ENCODE data around the gene DUSP16. TPM values are rescaled to one million over a fixed set of nuclear protein-coding genes. Genes with fewer than 3 reads are reported as not detected.

Gene DUSP16
- total RNA-seq, 1 donor from 2014 or later, result 20.4 TPM

DNA sequence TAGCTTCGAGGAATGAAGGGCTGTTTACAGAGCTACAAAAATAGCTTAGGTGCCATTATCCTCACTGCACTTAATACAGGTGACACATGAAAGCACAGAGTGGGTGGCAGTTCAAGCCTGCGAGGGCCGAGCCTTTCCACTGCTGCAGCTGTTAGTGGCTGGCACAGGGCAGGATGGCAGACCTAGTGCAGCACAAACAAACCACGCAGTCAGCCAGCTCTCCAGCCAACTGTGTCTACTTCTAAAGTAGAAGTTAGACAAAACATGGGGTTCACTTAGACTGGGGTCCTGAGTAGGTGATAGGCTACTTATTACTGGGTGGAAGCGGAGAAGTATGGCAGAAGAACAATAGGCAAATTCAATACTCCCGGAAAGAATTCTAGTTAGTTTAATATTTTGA, 95.4 kb downstream of the DUSP16 start:
- Histone ChIP-seq H3K27me3 (ENCODE audit: control insufficient read depth in 3 of 3, insufficient read depth in 3 of 3, low read length in 3 of 3) (no peaks in the 10 kb centered on the region), H3K9ac (ENCODE audit: low read depth in 1 of 3, low read length in 3 of 3) (no peak overlapping the region), H3K9me3 (ENCODE audit: control insufficient read depth in 3 of 3, low read length in 3 of 3) (no peaks in the 10 kb centered on the region), H3K27ac (ENCODE audit: low read depth, low read length) (peak overlapping the region; percentile 53), H3K4me1 (ENCODE audit: control insufficient read depth in 3 of 3, insufficient read depth in 3 of 3, low read length in 3 of 3) (peaks cover 4 to 14% (median 7%) of the 10 kb centered on the region in 3 donors), H3K36me3 (ENCODE audit: control insufficient read depth in 3 of 3, insufficient read depth in 3 of 3, low read length in 3 of 3) (peaks cover 0 to 9% (median 3%) of the 10 kb centered on the region in 3 donors), H3K4me3 (ENCODE audit: low read length in 3 of 3) (no peak overlapping the region)

DNA sequence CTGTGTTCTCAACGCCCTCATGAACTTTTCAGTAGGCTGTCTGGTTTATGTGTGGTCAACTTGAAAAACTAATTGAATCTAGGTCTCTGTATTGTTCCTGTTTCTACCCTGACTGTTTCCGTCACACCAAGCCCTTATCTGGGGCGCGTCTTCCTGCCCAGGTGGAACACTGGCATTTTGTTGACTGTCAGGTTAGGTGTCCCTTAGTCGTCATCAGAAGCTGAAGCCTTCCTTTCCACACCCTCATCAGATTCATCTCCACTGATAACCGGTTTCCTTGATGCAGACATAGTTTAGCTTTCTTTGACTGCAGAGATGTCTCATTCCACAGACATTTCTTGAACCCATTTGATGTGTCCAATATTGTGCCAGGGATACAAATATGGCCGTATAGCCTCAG, 96.5 kb downstream of the DUSP16 start:
- Histone ChIP-seq H3K4me3 (ENCODE audit: low read length in 3 of 3) (no peak overlapping the region), H3K27ac (ENCODE audit: low read depth, low read length) (no peak overlapping the region), H3K9ac (ENCODE audit: low read depth in 1 of 3, low read length in 3 of 3) (no peak overlapping the region), H3K27me3 (ENCODE audit: control insufficient read depth in 3 of 3, insufficient read depth in 3 of 3, low read length in 3 of 3) (no peaks in the 10 kb centered on the region), H3K36me3 (ENCODE audit: control insufficient read depth in 3 of 3, insufficient read depth in 3 of 3, low read length in 3 of 3) (peaks cover 0 to 9% (median 3%) of the 10 kb centered on the region in 3 donors), H3K4me1 (ENCODE audit: control insufficient read depth in 3 of 3, insufficient read depth in 3 of 3, low read length in 3 of 3) (peaks cover 4 to 14% (median 7%) of the 10 kb centered on the region in 3 donors), H3K9me3 (ENCODE audit: control insufficient read depth in 3 of 3, low read length in 3 of 3) (no peaks in the 10 kb centered on the region)

DNA sequence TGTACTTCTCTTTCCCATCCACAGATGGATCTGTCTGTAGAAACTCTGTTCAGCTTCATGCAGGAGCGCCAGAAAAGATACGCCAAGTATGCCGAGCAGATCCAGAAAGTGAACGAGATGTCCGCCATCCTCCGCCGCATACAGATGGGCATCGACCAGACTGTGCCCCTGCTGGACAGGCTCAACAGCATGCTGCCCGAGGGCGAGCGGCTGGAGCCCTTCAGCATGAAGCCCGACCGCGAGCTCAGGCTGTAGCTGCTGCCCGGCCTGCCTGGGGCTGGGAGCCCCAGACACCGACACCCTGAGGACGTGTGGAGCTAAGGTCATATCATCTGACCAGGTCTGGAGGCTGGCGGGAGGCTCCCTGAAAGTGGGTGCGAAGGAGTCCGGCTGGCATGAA, 97.1 kb downstream of the DUSP16 start:
- Histone ChIP-seq H3K36me3 (ENCODE audit: control insufficient read depth in 3 of 3, insufficient read depth in 3 of 3, low read length in 3 of 3) (peaks cover 0 to 9% (median 3%) of the 10 kb centered on the region in 3 donors), H3K27me3 (ENCODE audit: control insufficient read depth in 3 of 3, insufficient read depth in 3 of 3, low read length in 3 of 3) (no peaks in the 10 kb centered on the region), H3K9ac (ENCODE audit: low read depth in 1 of 3, low read length in 3 of 3) (no peak overlapping the region), H3K27ac (ENCODE audit: low read depth, low read length) (no peak overlapping the region), H3K9me3 (ENCODE audit: control insufficient read depth in 3 of 3, low read length in 3 of 3) (no peaks in the 10 kb centered on the region), H3K4me1 (ENCODE audit: control insufficient read depth in 3 of 3, insufficient read depth in 3 of 3, low read length in 3 of 3) (peaks cover 4 to 14% (median 7%) of the 10 kb centered on the region in 3 donors), H3K4me3 (ENCODE audit: low read length in 3 of 3) (no peak overlapping the region)

DNA sequence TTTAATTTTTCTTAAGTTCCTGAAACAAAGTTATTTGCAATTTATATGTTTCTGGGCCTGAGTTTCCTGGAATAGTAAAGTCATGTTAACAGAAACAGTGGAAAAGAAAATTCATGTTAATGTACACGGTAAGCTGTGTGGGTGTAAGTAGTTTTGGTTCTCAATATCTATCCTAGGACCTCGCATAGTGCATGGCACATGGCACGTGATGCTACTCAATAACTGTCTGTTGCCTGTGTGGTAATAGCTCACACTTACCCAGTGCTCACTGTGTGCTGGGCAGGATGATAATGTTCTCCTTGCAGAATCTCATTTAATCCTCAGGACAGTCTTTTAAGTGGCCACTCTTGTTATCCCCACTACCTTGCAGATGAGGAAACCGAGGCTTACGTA, 100.7 kb downstream of the DUSP16 start:
- Histone ChIP-seq H3K27me3 (ENCODE audit: control insufficient read depth in 3 of 3, insufficient read depth in 3 of 3, low read length in 3 of 3) (no peaks in the 10 kb centered on the region), H3K9me3 (ENCODE audit: control insufficient read depth in 3 of 3, low read length in 3 of 3) (no peaks in the 10 kb centered on the region), H3K27ac (ENCODE audit: low read depth, low read length) (no peak overlapping the region), H3K9ac (ENCODE audit: low read depth in 1 of 3, low read length in 3 of 3) (no peak overlapping the region), H3K4me1 (ENCODE audit: control insufficient read depth in 3 of 3, insufficient read depth in 3 of 3, low read length in 3 of 3) (no peaks in the 10 kb centered on the region), H3K36me3 (ENCODE audit: control insufficient read depth in 3 of 3, insufficient read depth in 3 of 3, low read length in 3 of 3) (peaks cover 0 to 9% (median 3%) of the 10 kb centered on the region in 3 donors), H3K4me3 (ENCODE audit: low read length in 3 of 3) (no peak overlapping the region)

DNA sequence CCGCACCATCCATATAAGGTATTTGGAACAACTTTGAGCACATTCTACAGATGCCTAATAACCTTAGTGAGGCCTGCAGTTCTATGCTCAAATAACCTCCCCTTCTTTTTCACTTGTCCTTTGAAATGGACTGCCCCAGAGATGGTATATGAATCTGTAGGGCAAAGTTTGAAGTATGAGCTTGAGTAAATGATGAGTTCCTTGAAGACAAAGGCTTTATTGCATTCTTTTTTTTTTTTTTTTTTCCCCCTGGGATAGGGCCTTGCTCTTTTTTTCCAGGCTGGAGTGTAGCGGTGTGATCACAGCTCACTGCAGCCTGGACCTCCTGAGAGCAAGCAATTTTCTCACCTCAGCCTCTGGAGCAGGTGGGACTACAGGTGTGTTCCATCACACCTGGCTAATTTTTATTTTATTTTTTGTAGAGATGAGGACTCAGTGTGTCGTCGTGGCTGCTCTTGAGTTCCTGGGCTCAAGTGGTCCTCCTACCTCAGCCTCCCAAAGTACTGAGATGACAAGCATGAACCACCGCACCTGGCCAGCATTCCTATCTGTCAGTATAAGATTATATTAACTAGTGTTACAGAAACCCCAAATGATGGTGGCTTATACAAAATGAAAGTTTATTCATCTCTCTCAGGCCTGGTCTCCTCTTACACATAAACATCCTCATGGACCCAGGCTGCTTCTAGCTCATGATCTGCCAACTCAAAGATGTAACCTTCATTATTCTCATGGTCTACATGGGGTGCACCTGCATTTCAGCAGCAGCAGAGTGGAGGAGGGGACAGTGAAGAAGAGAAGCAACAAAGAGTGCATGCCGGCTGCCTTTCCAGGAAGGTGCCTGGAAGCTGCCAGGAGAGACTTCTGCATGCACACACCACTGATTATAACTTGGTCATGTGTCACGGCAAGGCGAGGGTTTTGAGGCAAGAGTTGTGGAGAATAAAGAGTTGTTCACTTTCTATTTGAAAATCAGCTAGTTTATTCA, 101.4 kb downstream of the DUSP16 start:
- H3K4me1 ChIP-seq (ENCODE audit: control insufficient read depth in 3 of 3, insufficient read depth in 3 of 3, low read length in 3 of 3), result no peaks in the 10 kb centered on the region
- H3K4me3 ChIP-seq (ENCODE audit: low read length in 3 of 3), result no peak overlapping the region
- H3K27me3 ChIP-seq (ENCODE audit: control insufficient read depth in 3 of 3, insufficient read depth in 3 of 3, low read length in 3 of 3), result no peaks in the 10 kb centered on the region
- H3K9me3 ChIP-seq (ENCODE audit: control insufficient read depth in 3 of 3, low read length in 3 of 3), result no peaks in the 10 kb centered on the region
- H3K36me3 ChIP-seq (ENCODE audit: control insufficient read depth in 3 of 3, insufficient read depth in 3 of 3, low read length in 3 of 3), result peaks cover 0 to 8% (median 3%) of the 10 kb centered on the region in 3 donors
- H3K27ac ChIP-seq (ENCODE audit: low read depth, low read length), result no peak overlapping the region
- H3K9ac ChIP-seq (ENCODE audit: low read depth in 1 of 3, low read length in 3 of 3), result no peak overlapping the region

DNA sequence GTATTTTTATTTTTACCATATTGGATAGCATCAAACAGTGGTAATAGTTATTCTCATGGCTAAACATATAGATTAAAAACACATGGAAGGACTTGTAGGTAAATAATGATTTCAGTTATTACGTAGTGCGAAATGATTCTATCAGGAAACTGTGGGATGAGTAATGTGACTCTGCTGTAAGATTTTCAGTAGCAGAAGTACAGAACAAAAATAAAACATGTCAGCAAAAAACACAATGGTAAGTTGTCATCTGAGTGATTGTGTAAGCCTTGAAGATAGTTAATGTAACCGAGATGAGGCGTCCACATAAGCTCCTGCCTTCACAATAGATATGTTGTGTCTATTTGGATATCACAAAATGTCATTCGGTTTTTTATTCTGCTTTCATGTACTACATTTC, 106.0 kb downstream of the DUSP16 start:
- H3K4me1 ChIP-seq (ENCODE audit: control insufficient read depth in 3 of 3, insufficient read depth in 3 of 3, low read length in 3 of 3), result no peaks in the 10 kb centered on the region
- no peak overlapping the region for H3K4me3 ChIP-seq (ENCODE audit: low read length in 3 of 3)
- H3K27me3 ChIP-seq (ENCODE audit: control insufficient read depth in 3 of 3, insufficient read depth in 3 of 3, low read length in 3 of 3), result no peaks in the 10 kb centered on the region
- no peak overlapping the region for H3K27ac ChIP-seq (ENCODE audit: low read depth, low read length)
- H3K36me3 ChIP-seq (ENCODE audit: control insufficient read depth in 3 of 3, insufficient read depth in 3 of 3, low read length in 3 of 3), result no peaks in the 10 kb centered on the region
- H3K9me3 ChIP-seq (ENCODE audit: control insufficient read depth in 3 of 3, low read length in 3 of 3), result no peaks in the 10 kb centered on the region
- H3K9ac ChIP-seq (ENCODE audit: low read depth in 1 of 3, low read length in 3 of 3), result no peak overlapping the region

DNA sequence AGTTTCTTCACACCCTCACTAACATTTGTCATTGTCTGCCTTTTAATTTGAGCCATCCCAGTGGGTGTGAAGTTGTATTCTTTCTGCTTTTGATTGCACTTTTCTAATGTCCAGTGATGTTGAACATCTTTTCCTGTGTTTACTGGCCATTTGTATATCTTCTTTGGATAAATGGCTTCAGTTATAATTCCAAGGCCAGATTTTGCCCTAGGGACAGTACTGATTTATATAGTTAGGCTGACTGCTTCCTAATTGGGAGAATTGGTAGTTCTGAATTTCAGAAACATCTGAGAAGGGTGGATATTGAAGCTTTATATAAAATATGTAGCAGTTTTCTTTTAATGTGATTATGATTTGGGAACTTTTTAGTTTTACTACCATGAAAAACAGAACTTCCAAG, 108.3 kb downstream of the DUSP16 start:
- H3K9ac ChIP-seq (ENCODE audit: low read depth in 1 of 3, low read length in 3 of 3), result no peak overlapping the region
- no peaks in the 10 kb centered on the region for H3K9me3 ChIP-seq (ENCODE audit: control insufficient read depth in 3 of 3, low read length in 3 of 3)
- H3K4me3 ChIP-seq (ENCODE audit: low read length in 3 of 3), result no peak overlapping the region
- H3K4me1 ChIP-seq (ENCODE audit: control insufficient read depth in 3 of 3, insufficient read depth in 3 of 3, low read length in 3 of 3), result no peaks in the 10 kb centered on the region
- H3K36me3 ChIP-seq (ENCODE audit: control insufficient read depth in 3 of 3, insufficient read depth in 3 of 3, low read length in 3 of 3), result no peaks in the 10 kb centered on the region
- no peak overlapping the region for H3K27ac ChIP-seq (ENCODE audit: low read depth, low read length)
- H3K27me3 ChIP-seq (ENCODE audit: control insufficient read depth in 3 of 3, insufficient read depth in 3 of 3, low read length in 3 of 3), result no peaks in the 10 kb centered on the region

DNA sequence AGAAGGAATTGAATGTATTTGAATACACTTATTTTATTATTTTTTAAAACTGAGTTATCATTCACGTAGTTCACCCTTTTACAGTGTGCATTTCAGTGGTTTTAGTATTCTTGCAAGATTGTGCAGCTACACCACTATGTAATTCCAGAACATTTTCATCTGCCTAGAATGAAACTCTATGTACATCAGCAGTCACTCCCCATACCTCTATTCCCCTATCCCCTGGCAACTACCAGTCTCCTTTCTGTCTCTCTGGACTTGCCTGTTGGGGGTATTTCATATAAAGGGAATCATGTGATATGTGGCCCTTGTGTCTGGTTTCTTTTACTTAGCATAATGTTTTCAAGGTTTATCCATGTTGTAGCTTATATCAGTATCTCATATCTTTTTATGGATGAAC, 109.0 kb downstream of the DUSP16 start:
- Histone ChIP-seq H3K9me3 (ENCODE audit: control insufficient read depth in 3 of 3, low read length in 3 of 3) (no peaks in the 10 kb centered on the region), H3K4me1 (ENCODE audit: control insufficient read depth in 3 of 3, insufficient read depth in 3 of 3, low read length in 3 of 3) (no peaks in the 10 kb centered on the region), H3K27me3 (ENCODE audit: control insufficient read depth in 3 of 3, insufficient read depth in 3 of 3, low read length in 3 of 3) (no peaks in the 10 kb centered on the region), H3K36me3 (ENCODE audit: control insufficient read depth in 3 of 3, insufficient read depth in 3 of 3, low read length in 3 of 3) (no peaks in the 10 kb centered on the region), H3K4me3 (ENCODE audit: low read length in 3 of 3) (no peak overlapping the region), H3K9ac (ENCODE audit: low read depth in 1 of 3, low read length in 3 of 3) (no peak overlapping the region), H3K27ac (ENCODE audit: low read depth, low read length) (no peak overlapping the region)

DNA sequence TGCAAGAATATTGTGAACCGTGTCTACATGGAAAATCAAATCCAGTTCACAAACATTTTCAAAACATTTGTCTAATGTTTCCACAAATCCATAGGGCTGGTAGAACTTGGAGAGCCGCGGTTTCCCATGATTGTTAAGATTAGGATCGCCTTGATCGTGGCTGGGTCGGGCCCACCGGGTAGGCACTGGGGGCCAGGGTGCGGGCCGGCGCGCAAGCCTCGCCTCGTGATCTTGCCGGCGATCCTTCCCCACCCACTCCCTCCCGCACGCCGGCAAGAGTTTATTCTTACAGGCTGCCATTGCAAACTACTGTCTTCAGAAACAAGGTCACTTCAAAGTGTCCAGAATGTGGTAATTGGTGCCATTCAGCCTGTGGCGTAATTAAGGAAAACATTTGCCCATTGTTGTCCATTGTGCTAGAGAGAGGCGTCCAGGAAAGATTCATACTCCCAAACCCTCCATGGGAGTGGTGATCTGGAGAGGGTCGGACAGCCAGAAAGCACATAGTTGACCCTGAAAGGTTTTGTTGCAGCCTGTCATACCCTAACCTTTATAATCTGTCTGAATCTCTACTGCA, 110.2 kb downstream of the DUSP16 start:
- Histone ChIP-seq H3K27me3 (ENCODE audit: control insufficient read depth in 3 of 3, insufficient read depth in 3 of 3, low read length in 3 of 3) (no peaks in the 10 kb centered on the region), H3K9ac (ENCODE audit: low read depth in 1 of 3, low read length in 3 of 3) (no peak overlapping the region), H3K4me1 (ENCODE audit: control insufficient read depth in 3 of 3, insufficient read depth in 3 of 3, low read length in 3 of 3) (peaks cover 0 to 5% (median 0%) of the 10 kb centered on the region in 3 donors), H3K9me3 (ENCODE audit: control insufficient read depth in 3 of 3, low read length in 3 of 3) (no peaks in the 10 kb centered on the region), H3K27ac (ENCODE audit: low read depth, low read length) (no peak overlapping the region), H3K4me3 (ENCODE audit: low read length in 3 of 3) (no peak overlapping the region), H3K36me3 (ENCODE audit: control insufficient read depth in 3 of 3, insufficient read depth in 3 of 3, low read length in 3 of 3) (no peaks in the 10 kb centered on the region)

DNA sequence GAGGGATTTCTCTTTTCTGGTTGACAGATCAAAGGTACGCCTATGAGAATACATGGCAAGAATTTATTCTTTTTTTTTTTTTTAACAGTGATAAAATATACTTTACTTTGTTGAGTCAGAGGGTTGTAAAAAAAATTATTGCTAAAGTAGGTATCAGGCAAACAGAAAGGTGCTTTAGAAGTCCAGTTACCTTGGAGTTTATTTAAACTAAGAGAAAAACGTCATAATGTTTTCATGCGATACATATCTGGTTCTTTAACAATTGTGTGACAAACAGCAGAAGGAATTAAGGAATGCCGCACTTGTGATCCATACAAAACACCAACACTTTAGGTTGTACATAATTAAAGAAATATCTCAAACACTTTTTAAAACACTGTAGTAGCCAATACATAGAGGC, 111.6 kb downstream of the DUSP16 start:
- no peaks in the 10 kb centered on the region for H3K36me3 ChIP-seq (ENCODE audit: control insufficient read depth in 3 of 3, insufficient read depth in 3 of 3, low read length in 3 of 3)
- peaks cover 0 to 5% (median 2%) of the 10 kb centered on the region in 3 donors for H3K4me1 ChIP-seq (ENCODE audit: control insufficient read depth in 3 of 3, insufficient read depth in 3 of 3, low read length in 3 of 3)
- no peak overlapping the region for H3K4me3 ChIP-seq (ENCODE audit: low read length in 3 of 3)
- H3K9me3 ChIP-seq (ENCODE audit: control insufficient read depth in 3 of 3, low read length in 3 of 3), result no peaks in the 10 kb centered on the region
- H3K27me3 ChIP-seq (ENCODE audit: control insufficient read depth in 3 of 3, insufficient read depth in 3 of 3, low read length in 3 of 3), result no peaks in the 10 kb centered on the region
- H3K27ac ChIP-seq (ENCODE audit: low read depth, low read length), result no peak overlapping the region
- H3K9ac ChIP-seq (ENCODE audit: low read depth in 1 of 3, low read length in 3 of 3), result no peak overlapping the region

All from skeletal muscle tissue (tissue), 4 donors.